ENCODE measurements around the gene CINP. TPM values are rescaled to one million over a fixed set of nuclear protein-coding genes. Genes with fewer than 3 reads are reported as not detected.
"Not testable (repeated sequence)": the region's sequence is repeated elsewhere in the genome, so short reads cannot be mapped to it uniquely, and the experiment has no call there.

Gene CINP
- polyA plus RNA-seq, 1 donor from 2014 or later, result 23.1 TPM

GRCh38 chr14:102330806-102331205, 31.9 kb downstream of the CINP start:
- no peaks in the 10 kb centered on the region for H3K79me2 ChIP-seq (replicated peaks; ENCODE audit: insufficient read depth, low read length)

DNA sequence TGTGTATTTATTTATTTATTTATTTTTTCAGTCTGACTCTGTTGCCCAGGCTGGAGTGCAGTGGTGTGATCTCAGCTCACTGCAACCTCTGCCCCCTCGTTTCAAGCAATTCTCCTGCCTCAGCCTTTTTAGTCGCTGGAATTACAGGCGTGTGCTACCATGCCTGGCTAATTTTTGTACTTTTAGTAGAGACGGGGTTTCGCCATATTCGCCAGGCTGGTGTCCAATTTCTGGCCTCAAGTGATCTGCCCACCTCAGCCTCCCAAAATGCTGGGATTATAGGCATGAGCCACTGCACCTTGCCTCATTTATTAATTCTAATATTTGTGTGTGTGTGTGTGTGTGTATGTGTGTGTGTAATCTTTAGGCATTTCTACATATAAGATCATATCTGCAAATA, 33.3 kb downstream of the CINP start:
- not testable (repeated sequence) for H3K4me3 ChIP-seq (ENCODE audit: low read length); H3K79me2 ChIP-seq (replicated peaks; ENCODE audit: insufficient read depth, low read length); H3K4me2 ChIP-seq (ENCODE audit: low read length); H3K36me3 ChIP-seq (ENCODE audit: insufficient read depth, low read length); H3K9me2 ChIP-seq (ENCODE audit: insufficient read depth, low read length); H3F3A ChIP-seq (ENCODE audit: insufficient read depth, low read length, poor library complexity, severe bottlenecking); H3K27me3 ChIP-seq (ENCODE audit: insufficient read depth, low read depth, low read length); H4K20me1 ChIP-seq (ENCODE audit: insufficient read depth); H3K9ac ChIP-seq (ENCODE audit: low read length); H3K27ac ChIP-seq (ENCODE audit: low read length); H3K9me3 ChIP-seq (ENCODE audit: low read length); H2AFZ ChIP-seq (ENCODE audit: low read depth, low read length)

More at GRCh38 chr14:102330806-102331205, 31.9 kb downstream of the CINP start:
- Histone ChIP-seq H3K4me3 (ENCODE audit: low read length) (no peak overlapping the region), H3K27ac (ENCODE audit: low read length) (no peak overlapping the region), H3K27me3 (ENCODE audit: insufficient read depth, low read depth, low read length) (no peaks in the 10 kb centered on the region), H3K9me2 (ENCODE audit: insufficient read depth, low read length) (no peaks in the 10 kb centered on the region), H2AFZ (ENCODE audit: low read depth, low read length) (no peak overlapping the region), H3K9me3 (ENCODE audit: low read length) (no peaks in the 10 kb centered on the region), H4K20me1 (ENCODE audit: insufficient read depth) (no peaks in the 10 kb centered on the region), H3F3A (ENCODE audit: insufficient read depth, low read length, poor library complexity, severe bottlenecking) (no peaks in the 10 kb centered on the region), H3K9ac (ENCODE audit: low read length) (no peak overlapping the region), H3K4me2 (ENCODE audit: low read length) (no peak overlapping the region), H3K36me3 (ENCODE audit: insufficient read depth, low read length) (no peaks in the 10 kb centered on the region)
- TF ChIP-seq RAD21 (conservative IDR thresholded peaks at IDR 0.05) (no peak), SMC3 (conservative IDR thresholded peaks at IDR 0.05; ENCODE audit: poor library complexity) (no peak), POLR2AphosphoS5 (IDR thresholded peaks at IDR 0.05) (no peak), MXI1 (conservative IDR thresholded peaks at IDR 0.05; ENCODE audit: poor library complexity, severe bottlenecking) (no peak), EP300 (conservative IDR thresholded peaks at IDR 0.05; ENCODE audit: poor library complexity, severe bottlenecking) (no peak), EZH2 (IDR thresholded peaks at IDR 0.05; ENCODE audit: borderline replicate concordance, insufficient read depth, low read length, poor library complexity, severe bottlenecking) (no peak), TAF1 (IDR thresholded peaks at IDR 0.05; ENCODE audit: low read depth) (no peak), REST (IDR thresholded peaks at IDR 0.05; ENCODE audit: borderline replicate concordance) (no peak)
- TF ChIP-seq, protein P1, sequence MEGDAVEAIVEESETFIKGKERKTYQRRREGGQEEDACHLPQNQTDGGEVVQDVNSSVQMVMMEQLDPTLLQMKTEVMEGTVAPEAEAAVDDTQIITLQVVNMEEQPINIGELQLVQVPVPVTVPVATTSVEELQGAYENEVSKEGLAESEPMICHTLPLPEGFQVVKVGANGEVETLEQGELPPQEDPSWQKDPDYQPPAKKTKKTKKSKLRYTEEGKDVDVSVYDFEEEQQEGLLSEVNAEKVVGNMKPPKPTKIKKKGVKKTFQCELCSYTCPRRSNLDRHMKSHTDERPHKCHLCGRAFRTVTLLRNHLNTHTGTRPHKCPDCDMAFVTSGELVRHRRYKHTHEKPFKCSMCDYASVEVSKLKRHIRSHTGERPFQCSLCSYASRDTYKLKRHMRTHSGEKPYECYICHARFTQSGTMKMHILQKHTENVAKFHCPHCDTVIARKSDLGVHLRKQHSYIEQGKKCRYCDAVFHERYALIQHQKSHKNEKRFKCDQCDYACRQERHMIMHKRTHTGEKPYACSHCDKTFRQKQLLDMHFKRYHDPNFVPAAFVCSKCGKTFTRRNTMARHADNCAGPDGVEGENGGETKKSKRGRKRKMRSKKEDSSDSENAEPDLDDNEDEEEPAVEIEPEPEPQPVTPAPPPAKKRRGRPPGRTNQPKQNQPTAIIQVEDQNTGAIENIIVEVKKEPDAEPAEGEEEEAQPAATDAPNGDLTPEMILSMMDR (IDR thresholded peaks at IDR 0.05; ENCODE audit: poor library complexity, severe bottlenecking), result no peak

GRCh38 chr14:102326583-102326982, 36.1 kb downstream of the CINP start:
- no peaks in the 10 kb centered on the region for H3F3A ChIP-seq (ENCODE audit: insufficient read depth, low read length, poor library complexity, severe bottlenecking)
- H3K27ac ChIP-seq (ENCODE audit: low read length), result no peak overlapping the region

More at GRCh38 chr14:102326583-102326982, 36.1 kb downstream of the CINP start:
- Histone ChIP-seq H3K9me2 (ENCODE audit: insufficient read depth, low read length) (no peaks in the 10 kb centered on the region), H3K36me3 (ENCODE audit: insufficient read depth, low read length) (no peaks in the 10 kb centered on the region), H3K9ac (ENCODE audit: low read length) (no peak overlapping the region), H3K4me2 (ENCODE audit: low read length) (no peak overlapping the region), H3K9me3 (ENCODE audit: low read length) (no peaks in the 10 kb centered on the region), H3K4me3 (ENCODE audit: low read length) (no peak overlapping the region), H3K79me2 (replicated peaks; ENCODE audit: insufficient read depth, low read length) (no peaks in the 10 kb centered on the region), H2AFZ (ENCODE audit: low read depth, low read length) (no peak overlapping the region), H3K27me3 (ENCODE audit: insufficient read depth, low read depth, low read length) (no peaks in the 10 kb centered on the region), H4K20me1 (ENCODE audit: insufficient read depth) (no peaks in the 10 kb centered on the region)
- TF ChIP-seq, protein P1 (IDR thresholded peaks at IDR 0.05; ENCODE audit: poor library complexity, severe bottlenecking), result no peak
- TF ChIP-seq REST (IDR thresholded peaks at IDR 0.05; ENCODE audit: borderline replicate concordance) (no peak), EZH2 (IDR thresholded peaks at IDR 0.05; ENCODE audit: borderline replicate concordance, insufficient read depth, low read length, poor library complexity, severe bottlenecking) (no peak), EP300 (conservative IDR thresholded peaks at IDR 0.05; ENCODE audit: poor library complexity, severe bottlenecking) (no peak), POLR2AphosphoS5 (IDR thresholded peaks at IDR 0.05) (no peak), MXI1 (conservative IDR thresholded peaks at IDR 0.05; ENCODE audit: poor library complexity, severe bottlenecking) (no peak), RAD21 (conservative IDR thresholded peaks at IDR 0.05) (no peak), SMC3 (conservative IDR thresholded peaks at IDR 0.05; ENCODE audit: poor library complexity) (no peak), TAF1 (IDR thresholded peaks at IDR 0.05; ENCODE audit: low read depth) (no peak)

Measured in neural cell (in vitro differentiated cells).